ENCODE data around the gene ELMOD3.

- TF ChIP-seq POLR2A (IDR thresholded peaks at IDR 0.05) (no peak), EP300 (IDR thresholded peaks at IDR 0.05; ENCODE audit: low read depth) (no peak)
- TF ChIP-seq, protein P1, sequence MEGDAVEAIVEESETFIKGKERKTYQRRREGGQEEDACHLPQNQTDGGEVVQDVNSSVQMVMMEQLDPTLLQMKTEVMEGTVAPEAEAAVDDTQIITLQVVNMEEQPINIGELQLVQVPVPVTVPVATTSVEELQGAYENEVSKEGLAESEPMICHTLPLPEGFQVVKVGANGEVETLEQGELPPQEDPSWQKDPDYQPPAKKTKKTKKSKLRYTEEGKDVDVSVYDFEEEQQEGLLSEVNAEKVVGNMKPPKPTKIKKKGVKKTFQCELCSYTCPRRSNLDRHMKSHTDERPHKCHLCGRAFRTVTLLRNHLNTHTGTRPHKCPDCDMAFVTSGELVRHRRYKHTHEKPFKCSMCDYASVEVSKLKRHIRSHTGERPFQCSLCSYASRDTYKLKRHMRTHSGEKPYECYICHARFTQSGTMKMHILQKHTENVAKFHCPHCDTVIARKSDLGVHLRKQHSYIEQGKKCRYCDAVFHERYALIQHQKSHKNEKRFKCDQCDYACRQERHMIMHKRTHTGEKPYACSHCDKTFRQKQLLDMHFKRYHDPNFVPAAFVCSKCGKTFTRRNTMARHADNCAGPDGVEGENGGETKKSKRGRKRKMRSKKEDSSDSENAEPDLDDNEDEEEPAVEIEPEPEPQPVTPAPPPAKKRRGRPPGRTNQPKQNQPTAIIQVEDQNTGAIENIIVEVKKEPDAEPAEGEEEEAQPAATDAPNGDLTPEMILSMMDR (IDR thresholded peaks at IDR 0.05), result no peak
Observed at GRCh38 chr2:85419009-85419675, 64.6 kb downstream of the ELMOD3 start.
